Measurements from ENCODE around the gene OTP. TPM values are rescaled to one million over a fixed set of nuclear protein-coding genes. Genes with fewer than 3 reads are reported as not detected.

Gene OTP
- total and polyA plus RNA-seq, 4 donors = not detected

DNA sequence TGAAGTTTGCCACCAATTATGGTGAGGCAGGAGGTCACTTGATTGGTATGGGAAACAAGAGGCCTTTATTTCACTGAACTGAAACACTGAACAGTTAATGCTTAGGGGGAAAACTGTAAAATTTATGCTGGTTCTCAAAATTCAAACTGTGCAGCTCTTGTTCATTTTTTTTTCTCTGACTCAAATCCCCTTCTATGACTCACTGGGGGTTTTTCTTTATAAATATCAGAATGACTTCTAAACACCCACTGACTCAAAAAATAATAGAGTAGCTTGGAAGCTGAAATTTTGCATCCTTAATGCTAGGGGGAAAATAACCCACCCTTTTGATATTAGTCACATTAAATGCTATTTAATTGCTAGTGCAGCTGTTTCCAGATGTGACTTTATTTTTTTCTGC is 24.1 kb upstream of the OTP start:
- Histone ChIP-seq H3K4me3 (ENCODE audit: low read depth in 1 of 3, low read length in 3 of 3) (no peak overlapping the region), H3K27ac (ENCODE audit: low read depth in 1 of 2, low read length in 2 of 2) (no peak overlapping the region), H3K9ac (ENCODE audit: low read depth in 1 of 2, low read length in 2 of 2) (no peak overlapping the region), H3K9me3 (ENCODE audit: control insufficient read depth in 4 of 4, low read length in 3 of 4) (no peaks in the 10 kb centered on the region), H3K36me3 (ENCODE audit: control insufficient read depth in 4 of 4, insufficient read depth in 3 of 4, low read depth in 1 of 4, low read length in 3 of 4) (no peaks in the 10 kb centered on the region), H3K4me1 (ENCODE audit: control insufficient read depth in 4 of 4, insufficient read depth in 4 of 4, low read length in 3 of 4) (no peaks in the 10 kb centered on the region), H3K27me3 (ENCODE audit: control insufficient read depth in 4 of 4, insufficient read depth in 4 of 4, low read length in 3 of 4) (peaks cover 0 to 9% (median 3%) of the 10 kb centered on the region in 4 donors)
- no peak for TF ChIP-seq HNF4A (conservative IDR thresholded peaks at IDR 0.05)
- DNase-seq (ENCODE audit: low spot score) = no peak

DNA sequence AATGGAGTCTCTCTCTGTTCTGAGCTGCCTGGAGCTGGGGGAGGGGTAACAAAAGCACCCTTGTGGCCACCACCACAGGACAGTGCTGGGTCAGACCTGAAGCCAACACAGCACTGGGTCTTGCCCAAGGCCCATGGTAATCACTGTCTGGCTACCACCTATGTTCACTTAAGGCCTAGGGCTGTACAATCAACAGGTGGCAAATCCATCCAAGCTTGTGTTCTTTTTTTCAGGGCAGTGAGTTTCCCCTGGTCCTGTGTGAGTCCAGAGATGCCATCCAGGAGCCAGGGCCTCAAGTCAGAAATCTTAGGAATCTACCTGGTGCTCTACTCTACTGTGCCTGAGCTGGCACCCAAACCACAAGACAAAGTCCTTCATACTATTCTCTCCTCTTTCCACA is 20.1 kb upstream of the OTP start:
- Histone ChIP-seq H3K9me3 (ENCODE audit: control insufficient read depth in 4 of 4, low read length in 3 of 4) (no peaks in the 10 kb centered on the region), H3K27me3 (ENCODE audit: control insufficient read depth in 4 of 4, insufficient read depth in 4 of 4, low read length in 3 of 4) (peaks cover 0 to 2% (median 0%) of the 10 kb centered on the region in 4 donors), H3K27ac (ENCODE audit: low read depth in 1 of 2, low read length in 2 of 2) (no peak overlapping the region), H3K9ac (ENCODE audit: low read depth in 1 of 2, low read length in 2 of 2) (no peak overlapping the region), H3K4me3 (ENCODE audit: low read depth in 1 of 3, low read length in 3 of 3) (no peak overlapping the region), H3K4me1 (ENCODE audit: control insufficient read depth in 4 of 4, insufficient read depth in 4 of 4, low read length in 3 of 4) (no peaks in the 10 kb centered on the region), H3K36me3 (ENCODE audit: control insufficient read depth in 4 of 4, insufficient read depth in 3 of 4, low read depth in 1 of 4, low read length in 3 of 4) (no peaks in the 10 kb centered on the region)
- TF ChIP-seq, protein P1, sequence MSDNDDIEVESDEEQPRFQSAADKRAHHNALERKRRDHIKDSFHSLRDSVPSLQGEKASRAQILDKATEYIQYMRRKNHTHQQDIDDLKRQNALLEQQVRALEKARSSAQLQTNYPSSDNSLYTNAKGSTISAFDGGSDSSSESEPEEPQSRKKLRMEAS (IDR thresholded peaks at IDR 0.05) = no peak
- TF ChIP-seq EGR1 (IDR thresholded peaks at IDR 0.05; ENCODE audit: low read depth in 2 of 2) (no peak), RAD21 (IDR thresholded peaks at IDR 0.05) (no peak), HNF4A (conservative IDR thresholded peaks at IDR 0.05) (no peak), FOXA2 (IDR thresholded peaks at IDR 0.05) (no peak), NR2F2 (IDR thresholded peaks at IDR 0.05) (no peak), JUND (IDR thresholded peaks at IDR 0.05) (no peak), FOXA1 (IDR thresholded peaks at IDR 0.05) (no peak), YY1 (IDR thresholded peaks at IDR 0.05) (no peak), SP1 (IDR thresholded peaks at IDR 0.05) (no peak), TAF1 (conservative IDR thresholded peaks at IDR 0.05) (no peak), GABPA (IDR thresholded peaks at IDR 0.05 in 1 of 2, conservative IDR thresholded peaks at IDR 0.05 in 1 of 2) (no peak), RXRA (IDR thresholded peaks at IDR 0.05) (no peak), HNF4G (IDR thresholded peaks at IDR 0.05) (no peak)
- TF ChIP-seq, protein P2, sequence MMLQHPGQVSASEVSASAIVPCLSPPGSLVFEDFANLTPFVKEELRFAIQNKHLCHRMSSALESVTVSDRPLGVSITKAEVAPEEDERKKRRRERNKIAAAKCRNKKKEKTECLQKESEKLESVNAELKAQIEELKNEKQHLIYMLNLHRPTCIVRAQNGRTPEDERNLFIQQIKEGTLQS (IDR thresholded peaks at IDR 0.05) = no peak
- TF ChIP-seq, protein P3, sequence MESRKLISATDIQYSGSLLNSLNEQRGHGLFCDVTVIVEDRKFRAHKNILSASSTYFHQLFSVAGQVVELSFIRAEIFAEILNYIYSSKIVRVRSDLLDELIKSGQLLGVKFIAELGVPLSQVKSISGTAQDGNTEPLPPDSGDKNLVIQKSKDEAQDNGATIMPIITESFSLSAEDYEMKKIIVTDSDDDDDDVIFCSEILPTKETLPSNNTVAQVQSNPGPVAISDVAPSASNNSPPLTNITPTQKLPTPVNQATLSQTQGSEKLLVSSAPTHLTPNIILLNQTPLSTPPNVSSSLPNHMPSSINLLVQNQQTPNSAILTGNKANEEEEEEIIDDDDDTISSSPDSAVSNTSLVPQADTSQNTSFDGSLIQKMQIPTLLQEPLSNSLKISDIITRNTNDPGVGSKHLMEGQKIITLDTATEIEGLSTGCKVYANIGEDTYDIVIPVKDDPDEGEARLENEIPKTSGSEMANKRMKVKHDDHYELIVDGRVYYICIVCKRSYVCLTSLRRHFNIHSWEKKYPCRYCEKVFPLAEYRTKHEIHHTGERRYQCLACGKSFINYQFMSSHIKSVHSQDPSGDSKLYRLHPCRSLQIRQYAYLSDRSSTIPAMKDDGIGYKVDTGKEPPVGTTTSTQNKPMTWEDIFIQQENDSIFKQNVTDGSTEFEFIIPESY (IDR thresholded peaks at IDR 0.05) = no peak
- TF ChIP-seq, protein P4, sequence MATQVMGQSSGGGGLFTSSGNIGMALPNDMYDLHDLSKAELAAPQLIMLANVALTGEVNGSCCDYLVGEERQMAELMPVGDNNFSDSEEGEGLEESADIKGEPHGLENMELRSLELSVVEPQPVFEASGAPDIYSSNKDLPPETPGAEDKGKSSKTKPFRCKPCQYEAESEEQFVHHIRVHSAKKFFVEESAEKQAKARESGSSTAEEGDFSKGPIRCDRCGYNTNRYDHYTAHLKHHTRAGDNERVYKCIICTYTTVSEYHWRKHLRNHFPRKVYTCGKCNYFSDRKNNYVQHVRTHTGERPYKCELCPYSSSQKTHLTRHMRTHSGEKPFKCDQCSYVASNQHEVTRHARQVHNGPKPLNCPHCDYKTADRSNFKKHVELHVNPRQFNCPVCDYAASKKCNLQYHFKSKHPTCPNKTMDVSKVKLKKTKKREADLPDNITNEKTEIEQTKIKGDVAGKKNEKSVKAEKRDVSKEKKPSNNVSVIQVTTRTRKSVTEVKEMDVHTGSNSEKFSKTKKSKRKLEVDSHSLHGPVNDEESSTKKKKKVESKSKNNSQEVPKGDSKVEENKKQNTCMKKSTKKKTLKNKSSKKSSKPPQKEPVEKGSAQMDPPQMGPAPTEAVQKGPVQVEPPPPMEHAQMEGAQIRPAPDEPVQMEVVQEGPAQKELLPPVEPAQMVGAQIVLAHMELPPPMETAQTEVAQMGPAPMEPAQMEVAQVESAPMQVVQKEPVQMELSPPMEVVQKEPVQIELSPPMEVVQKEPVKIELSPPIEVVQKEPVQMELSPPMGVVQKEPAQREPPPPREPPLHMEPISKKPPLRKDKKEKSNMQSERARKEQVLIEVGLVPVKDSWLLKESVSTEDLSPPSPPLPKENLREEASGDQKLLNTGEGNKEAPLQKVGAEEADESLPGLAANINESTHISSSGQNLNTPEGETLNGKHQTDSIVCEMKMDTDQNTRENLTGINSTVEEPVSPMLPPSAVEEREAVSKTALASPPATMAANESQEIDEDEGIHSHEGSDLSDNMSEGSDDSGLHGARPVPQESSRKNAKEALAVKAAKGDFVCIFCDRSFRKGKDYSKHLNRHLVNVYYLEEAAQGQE (IDR thresholded peaks at IDR 0.05) = no peak
- TF ChIP-seq, protein P5, sequence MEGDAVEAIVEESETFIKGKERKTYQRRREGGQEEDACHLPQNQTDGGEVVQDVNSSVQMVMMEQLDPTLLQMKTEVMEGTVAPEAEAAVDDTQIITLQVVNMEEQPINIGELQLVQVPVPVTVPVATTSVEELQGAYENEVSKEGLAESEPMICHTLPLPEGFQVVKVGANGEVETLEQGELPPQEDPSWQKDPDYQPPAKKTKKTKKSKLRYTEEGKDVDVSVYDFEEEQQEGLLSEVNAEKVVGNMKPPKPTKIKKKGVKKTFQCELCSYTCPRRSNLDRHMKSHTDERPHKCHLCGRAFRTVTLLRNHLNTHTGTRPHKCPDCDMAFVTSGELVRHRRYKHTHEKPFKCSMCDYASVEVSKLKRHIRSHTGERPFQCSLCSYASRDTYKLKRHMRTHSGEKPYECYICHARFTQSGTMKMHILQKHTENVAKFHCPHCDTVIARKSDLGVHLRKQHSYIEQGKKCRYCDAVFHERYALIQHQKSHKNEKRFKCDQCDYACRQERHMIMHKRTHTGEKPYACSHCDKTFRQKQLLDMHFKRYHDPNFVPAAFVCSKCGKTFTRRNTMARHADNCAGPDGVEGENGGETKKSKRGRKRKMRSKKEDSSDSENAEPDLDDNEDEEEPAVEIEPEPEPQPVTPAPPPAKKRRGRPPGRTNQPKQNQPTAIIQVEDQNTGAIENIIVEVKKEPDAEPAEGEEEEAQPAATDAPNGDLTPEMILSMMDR (IDR thresholded peaks at IDR 0.05; ENCODE audit: low read depth, low read length, missing input control) = no peak
- no peak for DNase-seq (ENCODE audit: low spot score)
